Endothelial cell of umbilical vein (primary cell): ENCODE measurements around the gene SLC35A5. TPM values are rescaled to one million over a fixed set of nuclear protein-coding genes. Genes with fewer than 3 reads are reported as not detected.

Source experiments
- BruUV-seq: library from RNA; stranded (reverse); fragments of 400-500 nt; replicated peaks from 2 replicates; lab custom pipeline; 2021; lab: Mats Ljungman, UMichigan
- CTCF ChIA-PET: fragments of 300-600, 350-600 bp; sonication (Branson Sonifier 250); formaldehyde crosslinking; loops from one replicate; lab custom pipeline; 2021; ENCODE audit warnings: antibody characterized with exemption, inconsistent platforms; lab: Charles Lee
- POLR2A ChIA-PET: fragments of 300-600, 350-600 bp; sonication (Branson Sonifier 250); formaldehyde crosslinking; loops from one replicate; lab custom pipeline; 2021; ENCODE audit warnings: antibody characterized with exemption, inconsistent platforms; lab: Charles Lee
- DNase-seq: peaks from one replicate; pipeline ENCODE4 v3.0.0-alpha.2; 2011; ENCODE audit warnings: low read depth, low spot score
- FAIRE-seq: peaks from 2 replicates; lab custom pipeline; 2011; peaks lifted over from hg19 to GRCh38; lab: Jason Lieb, UNC
- H2AFZ ChIP-seq: 2 replicates; pipeline ENCODE4 v1.6.0; 2012; ENCODE audit warnings: low read depth, low read length, control low read depth, inconsistent platforms
- H3K27ac ChIP-seq: 2 replicates; pipeline ENCODE4 v1.5.1; 2011; ENCODE audit warnings: low read depth, mild to moderate bottlenecking, control low read depth, low read length, moderate library complexity; ENCODE audit not compliant: insufficient read depth
- H3K27me3 ChIP-seq, 2 experiments: 2 replicates each; pipeline versions ENCODE4 v1.6.0 to v1.6.1; 2011; ENCODE audit warnings: low read length in 2 of 2, mixed read lengths in 1 of 2; ENCODE audit not compliant: control insufficient read depth in 2 of 2, insufficient read depth in 2 of 2
- H3K36me3 ChIP-seq, 2 experiments: 2 replicates in 1 of 2; 3 replicates in 1 of 2; pipeline ENCODE4 v1.5.1; 2011; ENCODE audit warnings: low read length in 2 of 2, mild to moderate bottlenecking in 1 of 2, moderate library complexity in 1 of 2; ENCODE audit not compliant: control insufficient read depth in 2 of 2, insufficient read depth in 2 of 2; ENCODE audit errors: extremely low read depth in 1 of 2
- H3K4me1 ChIP-seq: 3 replicates; pipeline ENCODE4 v1.5.1; 2011; ENCODE audit warnings: mild to moderate bottlenecking, low read length; ENCODE audit not compliant: control insufficient read depth, insufficient read depth; ENCODE audit errors: extremely low read depth
- H3K4me2 ChIP-seq: 2 replicates; pipeline ENCODE4 v1.6.1; 2011; ENCODE audit warnings: low read length, control low read depth, mixed read lengths; ENCODE audit not compliant: insufficient read depth
- H3K4me3 ChIP-seq, 3 experiments: fragments of 200-600 bp in 1 of 3; sonication (generic), shearing (Covaris generic) in 1 of 3; replicated peaks in 1 of 3; 2 replicates each; pipeline ENCODE4 v1.5.1; 2011 to 2016; ENCODE audit warnings: control low read depth in 3 of 3, low read length in 3 of 3, mild to moderate bottlenecking in 2 of 3, inconsistent platforms in 1 of 3, low read depth in 1 of 3, moderate library complexity in 1 of 3; ENCODE audit not compliant: insufficient read depth in 1 of 3
- H3K79me2 ChIP-seq: 2 replicates; pipeline ENCODE4 v1.6.0; 2012; ENCODE audit warnings: low read length, inconsistent platforms; ENCODE audit not compliant: control insufficient read depth, insufficient read depth
- H3K9ac ChIP-seq: replicated peaks from 2 replicates; pipeline ENCODE3; 2011; ENCODE audit warnings: low read length, control low read depth; ENCODE audit not compliant: insufficient read depth; ENCODE audit errors: extremely low read depth
- H3K9me1 ChIP-seq: replicated peaks from 3 replicates; pipeline ENCODE4 v1.6.0; 2011; ENCODE audit warnings: mild to moderate bottlenecking, low read length; ENCODE audit not compliant: control insufficient read depth, insufficient read depth; ENCODE audit errors: extremely low read depth
- H3K9me3 ChIP-seq: replicated peaks from 2 replicates; pipeline ENCODE4 v1.5.1; 2012; ENCODE audit warnings: low read length, inconsistent platforms; ENCODE audit not compliant: control insufficient read depth, insufficient read depth
- H4K20me1 ChIP-seq: replicated peaks from 2 replicates; pipeline ENCODE3; 2011; ENCODE audit warnings: mild to moderate bottlenecking, low read length; ENCODE audit not compliant: control insufficient read depth, insufficient read depth; ENCODE audit errors: extremely low read depth
- CTCF ChIP-seq, 2 donors: IDR thresholded peaks; 1 replicate in 1 of 2; 2 replicates in 1 of 2; pipeline ENCODE4 v1.5.1; 2011; ENCODE audit warnings: low read length in 2 of 2, mild to moderate bottlenecking in 2 of 2, moderate library complexity in 2 of 2, control low read depth in 1 of 2, inconsistent platforms in 1 of 2, low read depth in 1 of 2; ENCODE audit not compliant: insufficient read depth in 1 of 2; ENCODE audit errors: extremely low read depth in 1 of 2
- EZH2 ChIP-seq: IDR thresholded peaks from 2 replicates; pipeline ENCODE4 v1.6.1; 2012; ENCODE audit warnings: borderline replicate concordance, low read depth, mild to moderate bottlenecking, moderate library complexity, low read length, inconsistent platforms; ENCODE audit not compliant: severe bottlenecking
- FOS ChIP-seq: IDR thresholded peaks from 2 replicates; pipeline ENCODE4 v1.6.1; 2011; ENCODE audit warnings: mild to moderate bottlenecking, low read length, moderate library complexity, borderline replicate concordance; ENCODE audit not compliant: insufficient read depth
- GATA2 ChIP-seq: IDR thresholded peaks from 2 replicates; pipeline ENCODE4 v1.7.0; 2011; ENCODE audit warnings: low read depth, mild to moderate bottlenecking, moderate library complexity, mixed read lengths, low read length; ENCODE audit not compliant: insufficient read length, insufficient read depth
- JUN ChIP-seq: IDR thresholded peaks from 2 replicates; pipeline ENCODE4 v1.6.1; 2011; ENCODE audit warnings: borderline replicate concordance, low read depth; ENCODE audit not compliant: insufficient read length, insufficient read depth
- MAX ChIP-seq: IDR thresholded peaks from 2 replicates; pipeline ENCODE4 v1.6.1; 2011; ENCODE audit not compliant: insufficient read depth, insufficient read length
- MYC ChIP-seq: IDR thresholded peaks from one replicate; pipeline ENCODE4 v1.6.1; 2011; ENCODE audit warnings: mild to moderate bottlenecking, low read depth, low read length
- POLR2A ChIP-seq: IDR thresholded peaks from 2 replicates; pipeline ENCODE4 v1.6.1; 2012; ENCODE audit warnings: low read depth, mild to moderate bottlenecking, control low read depth, low read length
- POLR2AphosphoS5 ChIP-seq: IDR thresholded peaks from 2 replicates; pipeline ENCODE4 v1.6.1; 2012; ENCODE audit warnings: low read depth, mild to moderate bottlenecking, control low read depth, low read length, moderate library complexity; ENCODE audit not compliant: insufficient read depth
- dilution Hi-C: fragments of 300-500 bp; cut with MboI; formaldehyde crosslinking; loops from one replicate; pipeline ENCODE4 v1.15.0; 2019; ENCODE audit warnings: low sequenced_read_pairs; ENCODE audit not compliant: extremely low pct_ligation_motif_present
- intact Hi-C: fragments of 100-400 bp; cut with micrococcal nuclease; formaldehyde crosslinking; loops from one replicate; pipeline ENCODE4 v1.10.0; 2022
- polyA plus RNA-seq, 4 experiments: library from polyadenylated mRNA; depleted of rRNA in 3 of 4; stranded (reverse) in 3 of 4; unstranded in 1 of 4; fragments of >200 nt; gene quantifications; 2 replicates each; pipeline versions ENCODE4 v1.2.1 to v1.2.3, GENCODE V29; 2011 to 2012; ENCODE audit warnings: missing spikeins in 1 of 4
- total RNA-seq: library from RNA; stranded (reverse); gene quantifications from 2 replicates; pipeline ENCODE4 v1.2.3, GENCODE V29; 2021

Gene SLC35A5
- total and polyA plus RNA-seq, 2 donors (not counting 3 experiments of a cell fraction or from before 2014, with no cell fraction given): 25.1 to 40.1 TPM

GRCh38 chr3:112587336-112587735 lies 25.5 kb downstream of the SLC35A5 start:
- H3K9ac ChIP-seq: no peak overlapping the region
- intact Hi-C loops (loop anchor here (10.0 kb wide), 1 partner anchor 697 kb away; no protein-coding TSS in a partner anchor), dilution Hi-C loops (no loop called here)
- H3K79me2 ChIP-seq: no peaks in the 10 kb centered on the region
- peaks cover 4% of the 10 kb centered on the region for H3K4me1 ChIP-seq
- H4K20me1 ChIP-seq: no peaks in the 10 kb centered on the region
- no peak overlapping the region for H3K27ac ChIP-seq
- no peak overlapping the region for H3K4me2 ChIP-seq
- no peaks in the 10 kb centered on the region for H3K36me3 ChIP-seq
- no peaks in the 10 kb centered on the region for H3K27me3 ChIP-seq
- DNase-seq: no peak
- TF ChIP-seq JUN (no peak), CTCF (IDR thresholded peaks at IDR 0.05; ENCODE audit: extremely low read depth in 1 of 2, insufficient read depth in 1 of 2, low read depth in 1 of 2, low read length in 2 of 2) (no peak), POLR2A (no peak), EZH2 (no peak), FOS (no peak), GATA2 (no peak), MAX (no peak), POLR2AphosphoS5 (no peak), MYC (no peak)
- no peak overlapping the region for H3K4me3 ChIP-seq
- CTCF ChIA-PET: no interaction called here
- H3K9me1 ChIP-seq: no peaks in the 10 kb centered on the region
- no peaks in the 10 kb centered on the region for H3K9me3 ChIP-seq
- no peak overlapping the region for H2AFZ ChIP-seq
- no peak for FAIRE-seq
- POLR2A ChIA-PET: no interaction called here
- no TSS peak for BruUV-seq
